A673 (cell line): Measurements from ENCODE around the gene CHP2. TPM values are rescaled to one million over a fixed set of nuclear protein-coding genes. Genes with fewer than 3 reads are reported as not detected.
A peak's percentile ranks its signal among the peaks of the same experiment; 100 is the strongest.
"Not testable (repeated sequence)": the region's sequence is repeated elsewhere in the genome, so short reads cannot be mapped to it uniquely, and the experiment has no call there.

Source experiments
- BruUV-seq: library from RNA; stranded (reverse); fragments of 400-500 nt; replicated peaks from 2 replicates; lab custom pipeline; 2021; lab: Mats Ljungman, UMichigan
- CTCF ChIA-PET: fragments of 300-600 bp; sonication (Branson Sonifier 250); formaldehyde crosslinking; loops from one replicate; lab custom pipeline; 2022; ENCODE audit warnings: antibody characterized with exemption; lab: Charles Lee
- POLR2A ChIA-PET: fragments of 300-600 bp; sonication (Branson Sonifier 250); formaldehyde crosslinking; loops from one replicate; lab custom pipeline; 2022; ENCODE audit warnings: antibody characterized with exemption; ENCODE audit not compliant: low non-redundant PET; lab: Charles Lee
- DNase-seq: peaks from one replicate; pipeline ENCODE4 v3.0.0-alpha.2; 2015; ENCODE audit warnings: low spot score
- H3K27ac ChIP-seq: fragments of 200-600 bp; sonication (generic); 2 replicates; pipeline ENCODE4 v1.5.1; 2016; ENCODE audit warnings: mixed run types, low read depth, mild to moderate bottlenecking, mixed read lengths, antibody characterized with exemption, low read length; ENCODE audit not compliant: poor library complexity, severe bottlenecking
- H3K27me3 ChIP-seq: fragments of 200-600 bp; sonication (generic); replicated peaks from 2 replicates; pipeline ENCODE4 v1.6.1; 2017; ENCODE audit warnings: mixed run types, low read depth, mild to moderate bottlenecking, mixed read lengths, antibody characterized with exemption, low read length; ENCODE audit not compliant: insufficient read depth, poor library complexity
- H3K36me3 ChIP-seq: fragments of 200-600 bp; sonication (generic); 2 replicates; pipeline ENCODE4 v1.6.1; 2016; ENCODE audit warnings: mixed run types, mild to moderate bottlenecking, mixed read lengths, antibody characterized with exemption, low read length; ENCODE audit not compliant: insufficient read depth, poor library complexity, severe bottlenecking
- H3K4me1 ChIP-seq: fragments of 200-600 bp; sonication (generic); 2 replicates; pipeline ENCODE4 v1.6.1; 2017; ENCODE audit warnings: mixed run types, mild to moderate bottlenecking, mixed read lengths, antibody characterized with exemption, low read length; ENCODE audit not compliant: insufficient read depth, poor library complexity, severe bottlenecking
- H3K4me3 ChIP-seq: fragments of 200-600 bp; sonication (generic); 2 replicates; pipeline ENCODE4 v1.5.1; 2016; ENCODE audit warnings: low read depth, mixed run types, mild to moderate bottlenecking, mixed read lengths, low read length; ENCODE audit not compliant: poor library complexity, severe bottlenecking
- H3K9me3 ChIP-seq: fragments of 200-600 bp; sonication (generic); 2 replicates; pipeline ENCODE4 v1.6.1; 2016; ENCODE audit warnings: mixed run types, low read depth, mild to moderate bottlenecking, mixed read lengths, antibody characterized with exemption, low read length; ENCODE audit not compliant: poor library complexity, severe bottlenecking
- EZH2 ChIP-seq: fragments of 200-600 bp; sonication (generic); IDR thresholded peaks from 2 replicates; pipeline ENCODE4 v1.6.1; 2017; ENCODE audit warnings: borderline replicate concordance, low read depth, mild to moderate bottlenecking, mixed read lengths, antibody characterized with exemption, low read length; ENCODE audit not compliant: poor library complexity, severe bottlenecking
- intact Hi-C: fragments of 100-400 bp; cut with micrococcal nuclease; formaldehyde crosslinking; loops from one replicate; pipeline ENCODE4 v1.10.0; 2022; ENCODE audit not compliant: unreplicated experiment
- total RNA-seq: library from RNA; stranded (reverse); gene quantifications from 2 replicates; pipeline ENCODE4 v1.2.3, GENCODE V29; 2021
- TF ChIP-seq, protein P1 (sequence below): fragments of 300-800, 200-600 bp; sonication (generic); conservative IDR thresholded peaks from 2 replicates; pipeline ENCODE4 v1.5.1; 2017; ENCODE audit warnings: low read depth, mild to moderate bottlenecking, antibody characterized with exemption, low read length, moderate library complexity, mixed read lengths

Gene CHP2
- total RNA-seq, 1 experiment from 2014 or later: 0.99 TPM

DNA sequence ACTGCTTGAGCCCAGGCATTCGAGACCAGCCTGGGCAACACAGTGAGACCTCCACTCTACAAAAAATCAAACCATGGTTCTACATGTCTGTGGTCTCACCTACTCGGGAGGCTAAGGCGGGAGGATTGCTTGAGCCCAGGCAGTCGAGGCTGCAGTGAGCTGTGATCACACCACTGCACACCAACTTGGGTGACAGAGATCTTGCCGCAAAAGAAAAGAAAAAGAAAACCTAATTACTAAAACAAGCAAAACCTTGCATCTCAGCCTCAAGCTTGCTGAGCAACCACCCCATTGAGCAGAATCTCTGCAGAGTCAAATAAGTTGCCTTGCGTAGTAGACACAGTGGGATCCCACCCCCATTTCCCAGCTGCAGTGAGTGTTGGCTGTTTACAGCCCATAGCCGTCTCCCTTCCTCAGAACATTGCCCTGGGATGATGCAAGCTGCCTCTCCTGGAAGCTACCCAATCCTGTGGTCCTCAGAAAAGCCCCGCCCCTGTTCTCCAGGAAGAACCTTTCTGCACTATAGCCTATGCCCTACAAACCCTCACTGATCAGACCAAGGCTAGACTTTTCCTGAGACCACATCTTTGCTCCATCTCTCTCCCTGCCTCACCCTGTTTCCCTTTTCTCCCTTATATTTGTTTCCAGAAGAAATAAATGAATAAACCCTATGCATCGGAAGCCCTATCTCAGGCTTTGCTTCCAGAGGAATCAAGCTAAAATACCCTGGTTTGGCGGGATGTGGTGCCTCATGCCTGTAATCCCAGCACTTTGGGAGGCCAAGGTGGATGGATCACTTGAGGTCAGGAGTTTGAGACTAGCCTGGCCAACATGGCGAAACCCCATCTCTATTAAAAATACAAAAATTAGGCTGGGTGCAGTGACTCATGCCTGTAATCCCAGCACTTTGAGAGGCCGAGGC, 25.1 kb upstream of the CHP2 start:
- DNase-seq: peak; percentile 79
- intact Hi-C loops: loop anchor here (10.0 kb wide), 3 partner anchors 135 to 585 kb away; partner anchors contain the start of gene CACNG3

DNA sequence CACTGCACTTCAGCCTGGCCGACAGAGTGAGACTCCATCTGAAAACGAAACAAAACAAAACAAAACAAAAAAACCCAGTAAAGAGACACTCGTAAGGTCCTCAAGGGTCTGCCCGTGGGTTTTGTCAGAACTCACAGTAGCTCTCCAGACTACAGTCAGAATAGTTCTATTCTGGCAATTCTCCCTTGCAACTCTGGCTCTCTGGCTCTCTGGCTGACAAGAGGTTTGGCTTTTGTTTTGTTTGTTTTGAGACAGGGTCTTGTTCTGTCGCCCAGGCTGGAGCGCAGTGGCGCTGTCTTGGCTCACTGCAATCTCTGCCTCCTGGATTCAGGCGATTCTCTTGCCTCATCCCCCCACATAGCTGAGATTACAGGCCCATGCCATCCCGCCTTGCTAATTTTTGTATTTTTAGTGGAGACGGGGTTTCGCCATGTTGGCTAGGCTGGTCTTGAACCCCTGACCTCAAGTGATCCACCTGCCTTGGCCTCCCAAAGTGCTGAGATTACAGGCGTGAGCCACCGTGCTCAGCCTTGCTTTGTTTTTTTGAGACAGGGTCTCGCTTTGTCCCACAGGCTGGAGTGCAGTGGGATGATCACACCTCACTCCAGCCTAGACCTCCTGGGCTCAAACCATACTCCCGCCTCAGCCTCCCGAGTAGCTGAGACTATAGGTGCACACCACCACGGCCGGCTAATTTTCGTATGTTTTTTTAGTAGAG, 20.5 kb upstream of the CHP2 start:
- Histone ChIP-seq H3K4me1 (peaks cover 16% of the 10 kb centered on the region), H3K27me3 (no peaks in the 10 kb centered on the region), H3K27ac (peak overlapping the region; percentile 66), H3K36me3 (no peaks in the 10 kb centered on the region), H3K4me3 (no peak overlapping the region), H3K9me3 (no peaks in the 10 kb centered on the region)
- BruUV-seq: no TSS peak
- intact Hi-C loops: loop anchor here (10.0 kb wide), 3 partner anchors 130 to 580 kb away; partner anchors contain the start of gene CACNG3
- TF ChIP-seq, protein P1, sequence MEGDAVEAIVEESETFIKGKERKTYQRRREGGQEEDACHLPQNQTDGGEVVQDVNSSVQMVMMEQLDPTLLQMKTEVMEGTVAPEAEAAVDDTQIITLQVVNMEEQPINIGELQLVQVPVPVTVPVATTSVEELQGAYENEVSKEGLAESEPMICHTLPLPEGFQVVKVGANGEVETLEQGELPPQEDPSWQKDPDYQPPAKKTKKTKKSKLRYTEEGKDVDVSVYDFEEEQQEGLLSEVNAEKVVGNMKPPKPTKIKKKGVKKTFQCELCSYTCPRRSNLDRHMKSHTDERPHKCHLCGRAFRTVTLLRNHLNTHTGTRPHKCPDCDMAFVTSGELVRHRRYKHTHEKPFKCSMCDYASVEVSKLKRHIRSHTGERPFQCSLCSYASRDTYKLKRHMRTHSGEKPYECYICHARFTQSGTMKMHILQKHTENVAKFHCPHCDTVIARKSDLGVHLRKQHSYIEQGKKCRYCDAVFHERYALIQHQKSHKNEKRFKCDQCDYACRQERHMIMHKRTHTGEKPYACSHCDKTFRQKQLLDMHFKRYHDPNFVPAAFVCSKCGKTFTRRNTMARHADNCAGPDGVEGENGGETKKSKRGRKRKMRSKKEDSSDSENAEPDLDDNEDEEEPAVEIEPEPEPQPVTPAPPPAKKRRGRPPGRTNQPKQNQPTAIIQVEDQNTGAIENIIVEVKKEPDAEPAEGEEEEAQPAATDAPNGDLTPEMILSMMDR: no peak
- no peak for TF ChIP-seq EZH2
- no peak for DNase-seq
- ChIA-PET POLR2A (interaction anchor here (0.5 kb wide), 1 partner anchor 454 kb away, joined by 5 read pairs; no protein-coding TSS in a partner anchor), CTCF (interaction anchor here (0.6 to 1.9 kb wide), 3 partner anchors 281 to 401 kb away, joined by 3 to 4 read pairs (median 3); no protein-coding TSS in a partner anchor)

More for the DNA sequence above, 25.1 kb upstream of the CHP2 start:
- Histone ChIP-seq H3K4me1 (peaks cover 12% of the 10 kb centered on the region), H3K4me3 (no peak overlapping the region), H3K36me3 (no peaks in the 10 kb centered on the region), H3K27me3 (no peaks in the 10 kb centered on the region), H3K9me3 (no peaks in the 10 kb centered on the region), H3K27ac (peak overlapping the region; percentile 40)
- no TSS peak for BruUV-seq
- CTCF ChIA-PET: no interaction called here
- POLR2A ChIA-PET: no interaction called here
- TF ChIP-seq EZH2: no peak
- TF ChIP-seq, protein P1: no peak

DNA sequence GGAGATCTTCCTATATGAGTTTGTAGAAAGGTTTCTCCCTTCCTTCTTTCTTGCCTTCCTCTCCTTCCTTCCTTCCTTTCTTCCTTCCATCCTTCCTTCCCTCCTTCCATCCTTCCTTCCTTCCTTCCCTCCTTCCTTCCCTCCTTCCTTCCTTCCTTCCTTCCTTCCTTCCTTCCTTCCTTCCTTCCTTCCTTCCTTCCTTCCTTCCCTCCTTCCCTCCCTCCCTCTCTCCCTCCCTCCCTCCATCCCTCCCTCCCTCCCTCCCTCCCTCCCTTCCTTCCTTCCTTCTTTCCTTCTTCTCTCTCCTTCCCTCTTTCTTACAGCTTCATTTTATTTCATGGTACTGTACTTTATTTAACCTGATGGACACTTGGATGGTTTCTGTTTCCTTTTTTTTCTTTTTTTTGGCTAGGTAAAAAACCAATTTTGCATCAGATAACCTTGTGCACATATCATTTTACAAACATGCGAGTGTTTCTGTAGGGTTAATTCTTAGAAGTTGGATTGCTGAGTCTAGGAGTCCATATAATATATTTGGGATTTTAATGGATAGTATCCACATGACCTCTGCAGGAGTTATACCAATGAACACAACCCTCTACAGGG, 17.3 kb upstream of the CHP2 start:
- intact Hi-C loops: loop anchor here (5.0 to 10.0 kb wide), 5 partner anchors 127 to 765 kb away; partner anchors contain the start of gene CACNG3
- POLR2A ChIA-PET, H3K4me3 ChIP-seq, H3K27ac ChIP-seq, H3K36me3 ChIP-seq, BruUV-seq, H3K27me3 ChIP-seq, H3K9me3 ChIP-seq, H3K4me1 ChIP-seq: not testable (repeated sequence)
- peak; percentile 21 for DNase-seq
- CTCF ChIA-PET: interaction anchor here (0.8 to 1.1 kb wide), 3 partner anchors 10 to 576 kb away, joined by 3 to 4 read pairs (median 3); no protein-coding TSS in a partner anchor
